ENCODE data around the gene NQO2.

- TF ChIP-seq CTCF (IDR thresholded peaks at IDR 0.05 in 8 of 11, conservative IDR thresholded peaks at IDR 0.05 in 3 of 11), result no peak
- no peak for TF ChIP-seq POLR2A (IDR thresholded peaks at IDR 0.05)
- no peak for TF ChIP-seq POLR2AphosphoS5 (IDR thresholded peaks at IDR 0.05)
Observed at GRCh38 chr6:2969549-2969948, 30.1 kb upstream of the NQO2 start.
